K562 (cell line): ENCODE measurements around the gene STAT6. TPM values are rescaled to one million over a fixed set of nuclear protein-coding genes. Genes with fewer than 3 reads are reported as not detected.

Source experiments
- ATAC-seq: fragments of 200-7000 bp; cut with Tn5 transposase; 3 replicates; pipeline ENCODE4 v1.9.1; 2020; ENCODE audit warnings: moderate library complexity
- BruUV-seq: library from RNA; stranded (reverse); fragments of 400-500 nt; replicated peaks from 2 replicates; lab custom pipeline; 2021; lab: Mats Ljungman, UMichigan
- CTCF ChIA-PET: fragments of 300-600 bp; formaldehyde crosslinking; extraction: SDS; loops from one replicate; lab custom pipeline; 2021; ENCODE audit warnings: low intra/inter-chr PET ratio; lab: Yijun Ruan, JAX
- POLR2A ChIA-PET: fragments of 300-600, 350-650 bp; sonication (Branson Sonifier 250); formaldehyde crosslinking; extraction: SDS; loops from one replicate; lab custom pipeline; 2021; ENCODE audit warnings: antibody characterized with exemption, inconsistent platforms; lab: Yijun Ruan, JAX
- DNase-seq, 4 experiments: peaks; one replicate each; pipeline versions ENCODE4 v3.0.0 to v3.0.0-alpha.2; 2011 to 2018; ENCODE audit warnings: low spot score in 3 of 4, mixed read lengths in 3 of 4; ENCODE audit errors: extremely low read depth in 1 of 4
- FAIRE-seq: peaks from 2 replicates; lab custom pipeline; 2011; peaks lifted over from hg19 to GRCh38; lab: Jason Lieb, UNC
- H2AFZ ChIP-seq: 2 replicates; pipeline ENCODE4 v1.6.0; 2011; ENCODE audit warnings: low read depth, low read length, control low read depth, inconsistent platforms
- H3K27ac ChIP-seq: fragments of 200-600 bp; 3 replicates; pipeline ENCODE4 v1.8.0; 2011; ENCODE audit warnings: low read depth, mild to moderate bottlenecking, control low read depth, inconsistent platforms, low read length, moderate library complexity, mixed read lengths; ENCODE audit errors: extremely low read depth
- H3K27me3 ChIP-seq, 2 experiments: fragments of 300-600 bp in 1 of 2; 2 replicates in 1 of 2; 3 replicates in 1 of 2; pipeline versions ENCODE4 v1.6.0 to v1.8.0; 2011; ENCODE audit warnings: inconsistent platforms in 2 of 2, low read length in 2 of 2, mild to moderate bottlenecking in 1 of 2, mixed read lengths in 1 of 2, moderate library complexity in 1 of 2; ENCODE audit not compliant: control insufficient read depth in 2 of 2, insufficient read depth in 2 of 2
- H3K36me3 ChIP-seq: fragments of 300-600 bp; 3 replicates; pipeline ENCODE4 v1.8.0; 2011; ENCODE audit warnings: mild to moderate bottlenecking, low read length, inconsistent platforms; ENCODE audit not compliant: control insufficient read depth, insufficient read depth
- H3K4me1 ChIP-seq, 2 experiments: fragments of 200-600 bp in 1 of 2; replicated peaks in 1 of 2; 2 replicates in 1 of 2; 3 replicates in 1 of 2; pipeline versions ENCODE4 v1.5.1 to v1.8.0; 2011; ENCODE audit warnings: inconsistent platforms in 2 of 2, low read length in 2 of 2, mild to moderate bottlenecking in 1 of 2, mixed read lengths in 1 of 2, moderate library complexity in 1 of 2; ENCODE audit not compliant: control insufficient read depth in 2 of 2, insufficient read depth in 2 of 2
- H3K4me2 ChIP-seq: 2 replicates; pipeline ENCODE4 v1.6.1; 2011; ENCODE audit warnings: low read length, control low read depth, inconsistent platforms, mixed read lengths; ENCODE audit not compliant: insufficient read depth
- H3K4me3 ChIP-seq: fragments of 200-600 bp; sonication (generic), shearing (Covaris generic); 2 replicates; pipeline ENCODE4 v1.5.1; 2016; ENCODE audit warnings: control low read depth, inconsistent platforms
- H3K79me2 ChIP-seq: fragments of 200-600 bp; 3 replicates; pipeline ENCODE4 v1.8.0; 2011; ENCODE audit warnings: low read length, inconsistent platforms; ENCODE audit not compliant: control insufficient read depth, insufficient read depth
- H3K9ac ChIP-seq, 2 experiments: 2 replicates each; pipeline versions ENCODE4 v1.6.0 to v1.6.1; 2011; ENCODE audit warnings: low read depth in 2 of 2, low read length in 2 of 2, control low read depth in 1 of 2, inconsistent platforms in 1 of 2, mild to moderate bottlenecking in 1 of 2, mixed read lengths in 1 of 2; ENCODE audit not compliant: insufficient read depth in 1 of 2
- H3K9me1 ChIP-seq: one replicate; pipeline ENCODE4 v1.6.0; 2011; ENCODE audit warnings: inconsistent platforms, mild to moderate bottlenecking, low read length, moderate library complexity; ENCODE audit not compliant: control insufficient read depth, insufficient read depth
- H3K9me3 ChIP-seq: replicated peaks from 2 replicates; pipeline ENCODE4 v1.5.1; 2011; ENCODE audit warnings: low read depth, low read length, inconsistent platforms; ENCODE audit not compliant: control insufficient read depth, insufficient read depth
- H4K20me1 ChIP-seq: replicated peaks from 2 replicates; pipeline ENCODE4 v1.6.1; 2011; ENCODE audit warnings: low read length, inconsistent platforms, mixed read lengths; ENCODE audit not compliant: control insufficient read depth, insufficient read depth
- GTF2A2 ChIP-seq: IDR thresholded peaks from 2 replicates; pipeline ENCODE4 v1.6.1; 2016; ENCODE audit warnings: mild to moderate bottlenecking, missing genetic modification characterization, missing compliant biosample characterization
- KHSRP ChIP-seq: fragments of 450-650 bp; IDR thresholded peaks from 2 replicates; pipeline ENCODE4 v1.6.1; 2017
- ZNF347 ChIP-seq: fragments of 450-650 bp; formaldehyde crosslinking; IDR thresholded peaks from 2 replicates; pipeline ENCODE4 v1.4.0; 2020; ENCODE audit warnings: low read depth, mild to moderate bottlenecking, moderate library complexity
- ZNF699 ChIP-seq: fragments of 250-450 bp; sonication (Bioruptor Pico); IDR thresholded peaks from 2 replicates; pipeline ENCODE4 v1.8.0; 2021; ENCODE audit warnings: mild to moderate bottlenecking, moderate library complexity; ENCODE audit not compliant: insufficient replicate concordance
- WGBS: fragments of 100-300 bp; shearing (Covaris generic); methylation state at CpG from one replicate; pipeline ENCODE4 v1.1.6; 2016; ENCODE audit warnings: low coverage, mixed read lengths; ENCODE audit not compliant: insufficient coverage; ENCODE audit errors: missing lambda C conversion rate; 5-methylcytosine and 5-hydroxymethylcytosine counted together
- in situ Hi-C: fragments of 300-500 bp; cut with MboI; formaldehyde crosslinking; loops from 4 replicates; pipeline ENCODE4 v1.15.0; 2018; ENCODE audit warnings: inconsistent platforms, mixed read lengths
- intact Hi-C: fragments of 100-400 bp; cut with micrococcal nuclease; formaldehyde crosslinking; loops from 2 replicates; pipeline ENCODE4 v1.14.2; 2022
- polyA plus RNA-seq, 8 experiments: library from polyadenylated mRNA; depleted of rRNA in 4 of 8; stranded (reverse) in 5 of 8; unstranded in 3 of 8; fragments of >200 nt; fragmentation: Nextera tagmentation in 2 of 8; fragmentation: Illumina TruSeq in 1 of 8; extraction: Ambion mirVana in 2 of 8; extraction: Trizol in 1 of 8; gene quantifications; 2 replicates each; pipeline versions ENCODE4 v1.2.1 to v1.2.3, GENCODE V29; 2011 to 2014; ENCODE audit warnings: inconsistent platforms in 1 of 8, missing spikeins in 1 of 8
- total RNA-seq, 7 experiments: library from RNA; depleted of rRNA in 6 of 7; stranded (reverse); fragments of >200 nt in 6 of 7; fragmentation: Illumina TruSeq in 2 of 7; extraction: Trizol in 2 of 7; gene quantifications; 2 replicates each; pipeline versions ENCODE4 v1.2.1 to v1.2.3, GENCODE V29; 2011 to 2021; ENCODE audit warnings: low replicate concordance in 1 of 7
- TF ChIP-seq, protein P1 (sequence below), 2 experiments: fragments of 250-450 bp in 1 of 2; fragments of 450-650 bp in 1 of 2; sonication (Bioruptor Pico) in 1 of 2; IDR thresholded peaks; 2 replicates each; pipeline versions ENCODE4 v1.6.1 to v1.8.0; 2016 to 2021; ENCODE audit warnings: mild to moderate bottlenecking in 2 of 2, moderate library complexity in 2 of 2, missing compliant biosample characterization in 1 of 2, missing genetic modification characterization in 1 of 2

The STAT6 gene
- total and polyA plus RNA-seq, 9 of the 15 experiments (the other 6 are each of a cell fraction or from before 2014, with no cell fraction given) = 2.4 to 49.5 (median 26.5) TPM

DNA sequence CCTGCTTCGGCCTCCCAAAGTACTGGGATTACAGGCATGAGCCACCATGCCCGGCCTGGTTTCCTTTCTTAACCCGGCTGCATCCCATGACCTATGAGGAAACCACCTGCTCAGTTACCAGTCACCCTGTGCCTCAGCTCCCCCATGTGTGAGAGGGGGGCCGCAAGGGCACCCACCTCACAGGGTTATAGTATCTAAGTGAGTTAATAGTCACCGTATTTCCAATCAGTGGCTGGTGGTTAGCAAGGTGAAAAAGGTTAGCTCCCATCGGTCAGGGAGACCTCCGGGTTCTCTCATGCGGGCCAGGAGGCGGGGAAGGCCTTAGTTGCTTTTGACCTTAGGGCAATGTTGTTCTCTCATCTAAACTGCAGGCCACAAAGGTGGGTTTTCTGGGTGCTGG lies 23.8 kb upstream of the STAT6 start:
- H3K79me2 ChIP-seq = no peaks in the 10 kb centered on the region
- no peaks in the 10 kb centered on the region for H3K36me3 ChIP-seq
- intact Hi-C loops = no loop called here
- ChIA-PET POLR2A (interaction anchor here (0.6 kb wide), 1 partner anchor 88 kb away, joined by 5 read pairs; no protein-coding TSS in a partner anchor), CTCF (no interaction called here)
- in situ Hi-C loops = no loop called here
- no peak overlapping the region for H3K4me3 ChIP-seq
- DNase-seq (no peak), FAIRE-seq (no peak), ATAC-seq (no peak)
- no peak overlapping the region for H3K4me2 ChIP-seq
- TF ChIP-seq GTF2A2 (tag) = no peak
- H2AFZ ChIP-seq = 0 out of 2 replicates have a peak overlapping the region, but pooled peaks have one; percentile 16
- no peaks in the 10 kb centered on the region for H3K9me1 ChIP-seq
- 58% methylated on average over 9 of the region's 9 CpGs for WGBS
- H3K4me1 ChIP-seq = peaks cover 24 to 29% of the 10 kb centered on the region in 2 experiments
- H3K27me3 ChIP-seq = no peaks in the 10 kb centered on the region
- no peaks in the 10 kb centered on the region for H3K9me3 ChIP-seq
- no TSS peak for BruUV-seq
- no peaks in the 10 kb centered on the region for H4K20me1 ChIP-seq
- H3K9ac ChIP-seq = no peak overlapping the region
- no peak overlapping the region for H3K27ac ChIP-seq

DNA sequence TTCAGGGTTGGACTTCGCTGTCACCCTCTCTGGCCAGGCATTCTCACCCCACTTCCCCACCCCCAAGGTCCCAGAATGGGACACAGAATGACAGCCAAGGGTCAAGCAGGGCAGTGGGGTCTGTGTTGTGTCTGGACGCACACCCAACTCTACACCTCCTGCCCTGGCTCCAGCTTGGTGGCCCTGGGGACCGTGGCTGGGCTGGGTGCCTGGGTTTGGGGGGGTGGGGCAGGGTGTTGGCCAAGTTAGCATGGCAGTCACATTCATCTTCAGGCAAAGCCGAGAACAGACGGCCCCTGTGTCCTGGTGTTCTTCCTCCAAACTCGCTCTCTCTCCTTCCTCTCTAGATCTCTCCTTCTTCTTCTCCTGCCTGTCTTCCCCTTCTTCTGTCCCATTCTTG lies 22.8 kb upstream of the STAT6 start:
- intact Hi-C loops (no loop called here), in situ Hi-C loops (no loop called here)
- H3K36me3 ChIP-seq = no peaks in the 10 kb centered on the region
- TF ChIP-seq, protein P1, sequence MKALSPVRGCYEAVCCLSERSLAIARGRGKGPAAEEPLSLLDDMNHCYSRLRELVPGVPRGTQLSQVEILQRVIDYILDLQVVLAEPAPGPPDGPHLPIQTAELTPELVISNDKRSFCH (CRISPR knock-in tag; IDR thresholded peaks at IDR 0.05) = no peak
- TF ChIP-seq, protein P1 (tag; IDR thresholded peaks at IDR 0.05) = no peak
- TF ChIP-seq ZNF699 (CRISPR knock-in tag) (no peak), KHSRP (no peak), ZNF347 (CRISPR knock-in tag) (no peak)
- ATAC-seq = no peak
- H3K27ac ChIP-seq = no peak overlapping the region
- no peak overlapping the region; a peak in 1 of 4 replicates for H3K9ac ChIP-seq
- no peak overlapping the region for H3K4me2 ChIP-seq
- POLR2A ChIA-PET = interaction anchor here (1.3 kb wide), 1 partner anchor 22 kb away, joined by 4 read pairs; the partner anchor contains the start of gene STAT6
- no peaks in the 10 kb centered on the region for H4K20me1 ChIP-seq
- no peaks in the 10 kb centered on the region for H3K27me3 ChIP-seq
- FAIRE-seq = no peak
- WGBS = 23% methylated on average over 3 of the region's 6 CpGs
- H3K4me3 ChIP-seq = no peak overlapping the region
- H3K9me3 ChIP-seq = no peaks in the 10 kb centered on the region
- no peak for DNase-seq
- no TSS peak for BruUV-seq
- no peaks in the 10 kb centered on the region for H3K79me2 ChIP-seq
- no peaks in the 10 kb centered on the region for H3K9me1 ChIP-seq
- CTCF ChIA-PET = no interaction called here
- no peak overlapping the region for H2AFZ ChIP-seq
- peaks cover 21 to 26% of the 10 kb centered on the region in 2 experiments for H3K4me1 ChIP-seq
